ENCODE results near the gene GORASP1. TPM values are rescaled to one million over a fixed set of nuclear protein-coding genes. Genes with fewer than 3 reads are reported as not detected.

The GORASP1 gene
- total and polyA plus RNA-seq, 2 of the 8 experiments (the other 6 are each of a cell fraction or from before 2014, with no cell fraction given): 33.4 to 33.5 TPM

GRCh38 chr3:39128951-39129350, 21.5 kb upstream of the GORASP1 start:
- no peak overlapping the region for H4K5ac ChIP-seq (ENCODE audit: insufficient read length, low read depth, low read length)

More at GRCh38 chr3:39128951-39129350, 21.5 kb upstream of the GORASP1 start:
- Histone ChIP-seq H4K8ac (ENCODE audit: extremely low read depth, insufficient read depth, low read length) (no peak overlapping the region), H2AK5ac (ENCODE audit: low read depth, low read length) (no peak overlapping the region), H4K91ac (replicated peaks; ENCODE audit: insufficient read length, low read length) (no peak overlapping the region), H3K4ac (replicated peaks; ENCODE audit: insufficient read length, low read depth, low read length) (no peak overlapping the region), H3K4me1 (replicated peaks in 1 of 4; ENCODE audit: control insufficient read depth in 3 of 4, insufficient read depth in 4 of 4, low read length in 3 of 4) (0 out of 7 replicates have a peak, but pooled peaks cover 0 to 3% (median 0%) of the 10 kb centered on the region in 4 experiments), H4K20me1 (replicated peaks in 1 of 2; ENCODE audit: control insufficient read depth in 1 of 2, insufficient read depth in 2 of 2, low read length in 2 of 2) (no peaks in the 10 kb centered on the region), H3K56ac (replicated peaks; ENCODE audit: insufficient read length, low read depth, low read length) (no peak overlapping the region), H3K36me3 (ENCODE audit: control insufficient read depth in 2 of 4, insufficient read depth in 4 of 4, low read length in 3 of 4) (no peaks in the 10 kb centered on the region), H3K23me2 (ENCODE audit: low read depth, low read length) (no peaks in the 10 kb centered on the region), H3K14ac (ENCODE audit: insufficient read length) (no peak overlapping the region), H3K23ac (ENCODE audit: insufficient read length) (no peak overlapping the region), H3K79me2 (ENCODE audit: control insufficient read depth in 1 of 2, insufficient read depth in 2 of 2, low read length in 2 of 2) (no peaks in the 10 kb centered on the region), H2BK15ac (ENCODE audit: low read length) (no peak overlapping the region), H3K27me3 (replicated peaks in 1 of 4; ENCODE audit: control insufficient read depth in 3 of 4, extremely low read depth in 1 of 4, insufficient read depth in 3 of 4, low read length in 3 of 4) (no peaks in the 10 kb centered on the region), H2BK12ac (ENCODE audit: low read depth, low read length) (no peak overlapping the region), H3K4me3 (ENCODE audit: extremely low read depth in 1 of 4, insufficient read depth in 2 of 4, low read depth in 3 of 4, low read length in 4 of 4) (no peak overlapping the region), H2BK20ac (ENCODE audit: low read length) (no peak overlapping the region), H2AFZ (ENCODE audit: low read length) (no peak overlapping the region), H2BK5ac (ENCODE audit: low read depth, low read length) (no peak overlapping the region), H3K9me3 (ENCODE audit: insufficient read depth in 2 of 2, low read depth in 1 of 2, low read length in 1 of 2) (no peaks in the 10 kb centered on the region), H3K79me1 (ENCODE audit: low read depth, low read length) (no peaks in the 10 kb centered on the region), H3K18ac (ENCODE audit: extremely low read depth, low read length) (no peak overlapping the region), H3K4me2 (ENCODE audit: insufficient read depth in 1 of 2, low read depth in 2 of 2, low read length in 2 of 2) (no peak overlapping the region), H3K9ac (replicated peaks in 1 of 4; ENCODE audit: extremely low read depth in 1 of 4, low read depth in 3 of 4, low read length in 3 of 4) (no peak overlapping the region), H3K27ac (ENCODE audit: low read depth, low read length) (no peak overlapping the region), H2BK120ac (replicated peaks; ENCODE audit: low read depth, low read length) (no peak overlapping the region)
- FAIRE-seq (no peak), DNase-seq (ENCODE audit: low read depth in 1 of 2, low spot score in 2 of 2) (no peak)
- POLR2A ChIA-PET (ENCODE audit: partially characterized antibody): interaction anchor here (1.6 kb wide), 1 partner anchor 23 kb away, joined by 4 read pairs; no protein-coding TSS in a partner anchor
- CTCF ChIA-PET (ENCODE audit: partially characterized antibody): interaction anchor here (1.3 to 20.0 kb wide), 8 partner anchors 22 to 163 kb away, joined by 3 to 496 read pairs (median 68); partner anchors contain the start of genes CX3CR1, GORASP1, TTC21A and XIRP1
- no peak for TF ChIP-seq RNF2 (IDR thresholded peaks at IDR 0.05; ENCODE audit: borderline replicate concordance, low read depth, low read length, missing control alignments, poor library complexity, severe bottlenecking)
- no peak for TF ChIP-seq PHF8 (conservative IDR thresholded peaks at IDR 0.05; ENCODE audit: low read depth, low read length)
- no peak for TF ChIP-seq RXRA (IDR thresholded peaks at IDR 0.05; ENCODE audit: insufficient read depth, low read depth, low read length)
- TF ChIP-seq CHD2 (IDR thresholded peaks at IDR 0.05; ENCODE audit: low read length): no peak
- WGBS, 2 experiments (ENCODE audit: extremely low coverage in 1 of 2, insufficient coverage in 1 of 2, insufficient read length in 1 of 2, insufficient replicate concordance in 2 of 2, low coverage in 1 of 2, low lambda C conversion rate in 2 of 2, missing lambda C conversion rate in 1 of 2): 95% methylated on average over 7 of the region's 7 CpGs; no CpG with 5 or more reads in 1 of the 2 experiments

Measured in H1 (cell line).